GM12878 (cell line): ENCODE measurements around the gene TCOF1. TPM values are rescaled to one million over a fixed set of nuclear protein-coding genes. Genes with fewer than 3 reads are reported as not detected.

Experiments used
- ATAC-seq: fragments of 200-7000 bp; cut with Tn5 transposase; 3 replicates; pipeline ENCODE4 v1.9.1; 2020; ENCODE audit warnings: mild to moderate bottlenecking, moderate library complexity
- BruUV-seq: library from RNA; stranded (reverse); fragments of 400-500 nt; replicated peaks from 2 replicates; lab custom pipeline; 2021; lab: Mats Ljungman, UMichigan
- CTCF ChIA-PET: fragments of 300-600 bp; sonication (Branson Sonifier 250); formaldehyde crosslinking; extraction: SDS; loops from one replicate; lab custom pipeline; 2021; ENCODE audit warnings: inconsistent platforms; lab: Yijun Ruan, JAX
- POLR2A ChIA-PET: fragments of 350-600 bp; formaldehyde crosslinking; extraction: SDS; loops from one replicate; lab custom pipeline; 2021; ENCODE audit warnings: inconsistent platforms; lab: Charles Lee
- RAD21 ChIA-PET: fragments of 300-600 bp; sonication (Branson Sonifier 250); formaldehyde crosslinking; loops from one replicate; lab custom pipeline; 2023; ENCODE audit warnings: antibody characterized with exemption; ENCODE audit not compliant: unreplicated experiment; lab: Charles Lee
- SMC1A ChIA-PET: fragments of 300-600 bp; sonication (Branson Sonifier 250); formaldehyde crosslinking; loops from one replicate; lab custom pipeline; 2023; ENCODE audit not compliant: unreplicated experiment, uncharacterized antibody; lab: Charles Lee
- DNase-seq: peaks from one replicate; pipeline ENCODE4 v3.0.0-alpha.2; 2011; ENCODE audit warnings: low read depth, low spot score
- FAIRE-seq: peaks from 3 replicates; lab custom pipeline; 2011; peaks lifted over from hg19 to GRCh38; lab: Jason Lieb, UNC
- H2AFZ ChIP-seq: 2 replicates; pipeline ENCODE4 v1.6.0; 2011; ENCODE audit warnings: low read depth, low read length, control low read depth; ENCODE audit not compliant: control insufficient read depth
- H3K27ac ChIP-seq: 2 replicates; pipeline ENCODE4 v1.5.1; 2011; ENCODE audit warnings: control low read depth; ENCODE audit not compliant: control insufficient read depth, insufficient read depth
- H3K27me3 ChIP-seq, 2 experiments: replicated peaks in 1 of 2; 2 replicates each; pipeline versions ENCODE4 v1.6.0 to v1.6.1; 2011; ENCODE audit warnings: low read length in 1 of 2; ENCODE audit not compliant: control insufficient read depth in 2 of 2, insufficient read depth in 2 of 2
- H3K36me3 ChIP-seq, 2 experiments: 2 replicates each; pipeline ENCODE4 v1.5.1; 2011; ENCODE audit warnings: low read length in 1 of 2; ENCODE audit not compliant: control insufficient read depth in 2 of 2, insufficient read depth in 2 of 2
- H3K4me1 ChIP-seq: 2 replicates; pipeline ENCODE4 v1.6.1; 2011; ENCODE audit warnings: mild to moderate bottlenecking, low read length, moderate library complexity, mixed read lengths; ENCODE audit not compliant: control insufficient read depth, insufficient read depth
- H3K4me2 ChIP-seq: 2 replicates; pipeline ENCODE4 v1.6.0; 2011; ENCODE audit warnings: control low read depth; ENCODE audit not compliant: control insufficient read depth, insufficient read depth
- H3K4me3 ChIP-seq: fragments of 200-600 bp; sonication (generic); 2 replicates; pipeline ENCODE4 v1.5.1; 2016
- H3K79me2 ChIP-seq: 2 replicates; pipeline ENCODE4 v1.6.0; 2011; ENCODE audit warnings: low read length; ENCODE audit not compliant: control insufficient read depth, insufficient read depth
- H3K9ac ChIP-seq: 2 replicates; pipeline ENCODE4 v1.8.0; 2011; ENCODE audit warnings: low read length, control low read depth, mixed read lengths; ENCODE audit not compliant: control insufficient read depth, insufficient read depth
- H3K9me3 ChIP-seq: replicated peaks from 3 replicates; pipeline ENCODE4 v1.5.1; 2011; ENCODE audit warnings: mild to moderate bottlenecking, low read length; ENCODE audit not compliant: control insufficient read depth, insufficient read depth
- H4K20me1 ChIP-seq: 2 replicates; pipeline ENCODE4 v1.6.0; 2011; ENCODE audit not compliant: control insufficient read depth, insufficient read depth
- ASH2L ChIP-seq: fragments of 300-600, 200-600 bp; sonication (generic); IDR thresholded peaks from 2 replicates; pipeline ENCODE4 v1.6.1; 2017; ENCODE audit warnings: low read depth, mild to moderate bottlenecking, borderline replicate concordance
- EP300 ChIP-seq, 2 experiments: fragments of 150-350 bp in 1 of 2; IDR thresholded peaks; 2 replicates each; pipeline ENCODE4 v1.6.1; 2011 to 2012; ENCODE audit warnings: low read depth in 2 of 2, low read length in 2 of 2, borderline replicate concordance in 1 of 2, improper control_type of control experiment in 1 of 2, inconsistent platforms in 1 of 2; ENCODE audit not compliant: control insufficient read depth in 1 of 2
- MAX ChIP-seq: IDR thresholded peaks from 2 replicates; pipeline ENCODE4 v1.6.1; 2012; ENCODE audit warnings: low read depth, low read length, improper control_type of control experiment
- NFYB ChIP-seq: IDR thresholded peaks from 2 replicates; pipeline ENCODE4 v1.6.1; 2011; ENCODE audit warnings: low read depth, mild to moderate bottlenecking, low read length, improper control_type of control experiment, moderate library complexity; ENCODE audit not compliant: insufficient read depth
- RBBP5 ChIP-seq: fragments of 200-600 bp; sonication (generic); conservative IDR thresholded peaks from 2 replicates; pipeline ENCODE4 v1.6.1; 2016
- RCOR1 ChIP-seq: conservative IDR thresholded peaks from 2 replicates; pipeline ENCODE4 v1.6.1; 2012; ENCODE audit warnings: low read depth, low read length, improper control_type of control experiment
- SIN3A ChIP-seq: IDR thresholded peaks from 2 replicates; pipeline ENCODE4 v1.6.1; 2012; ENCODE audit warnings: low read depth, low read length, improper control_type of control experiment
- SMC3 ChIP-seq: IDR thresholded peaks from 2 replicates; pipeline ENCODE4 v1.6.1; 2011; ENCODE audit warnings: low read length, improper control_type of control experiment, borderline replicate concordance
- TCF3 ChIP-seq: IDR thresholded peaks from 2 replicates; pipeline ENCODE4 v1.6.1; 2012; ENCODE audit warnings: low read depth, mild to moderate bottlenecking, low read length, borderline replicate concordance; ENCODE audit not compliant: insufficient read depth
- WRNIP1 ChIP-seq: IDR thresholded peaks from 2 replicates; pipeline ENCODE4 v1.6.1; 2011; ENCODE audit warnings: low read depth, low read length, improper control_type of control experiment, borderline replicate concordance
- ZNF687 ChIP-seq: fragments of 450-650 bp; IDR thresholded peaks from 2 replicates; pipeline ENCODE4 v1.6.1; 2017; ENCODE audit warnings: mild to moderate bottlenecking, moderate library complexity
- whole genome bisulfite sequencing: methylation state at CpG from one replicate; pipeline ENCODE4 v1.1.6; 2016; ENCODE audit warnings: low lambda C conversion rate; ENCODE audit not compliant: insufficient replicate concordance, insufficient coverage; ENCODE audit errors: missing lambda C conversion rate; 5-methylcytosine and 5-hydroxymethylcytosine counted together
- in situ Hi-C: fragments of 300-500 bp; cut with MboI; formaldehyde crosslinking; loops from 9 replicates; pipeline ENCODE4 v1.14.3; 2018; ENCODE audit warnings: mixed read lengths
- intact Hi-C: fragments of 100-400 bp; cut with micrococcal nuclease; formaldehyde crosslinking; loops from one replicate; pipeline ENCODE4 v1.14.2; 2022; ENCODE audit not compliant: unreplicated experiment
- polyA plus RNA-seq, 11 experiments: library from polyadenylated mRNA; depleted of rRNA in 4 of 11; unstranded in 6 of 11; stranded (reverse) in 5 of 11; fragments of >200 nt; fragmentation: Nextera tagmentation in 4 of 11; fragmentation: Illumina TruSeq in 1 of 11; extraction: Ambion mirVana in 4 of 11; extraction: Trizol in 1 of 11; gene quantifications; 1 replicate in 1 of 11; 2 replicates in 10 of 11; pipeline versions ENCODE4 v1.2.1 to v1.2.3, GENCODE V29; 2011 to 2016; ENCODE audit warnings: inconsistent platforms in 2 of 11, missing spikeins in 2 of 11, low read depth in 1 of 11
- total RNA-seq, 4 experiments: library from RNA; depleted of rRNA in 3 of 4; stranded (reverse); fragments of >200 nt in 3 of 4; fragmentation: Illumina TruSeq in 1 of 4; extraction: Trizol in 1 of 4; gene quantifications; 2 replicates each; pipeline versions ENCODE4 v1.2.1 to v1.2.3, GENCODE V29; 2013 to 2021

TCOF1 gene
- total and polyA plus RNA-seq, 10 of the 15 experiments (the other 5 are each of a cell fraction or from before 2014, with no cell fraction given) = 8.7 to 83.9 (median 38.9) TPM

GRCh38 chr5:150333400-150333799 is 24.1 kb upstream of the TCOF1 start:
- no peaks in the 10 kb centered on the region; a peak in 1 of 4 replicates for H3K27me3 ChIP-seq
- in situ Hi-C loops = no loop called here
- no peak overlapping the region for H3K27ac ChIP-seq
- no TSS peak for BruUV-seq
- no peak overlapping the region for H3K4me3 ChIP-seq
- DNase-seq (no peak), ATAC-seq (no peak)
- CTCF ChIA-PET = no interaction called here
- no peak overlapping the region for H3K4me2 ChIP-seq
- H2AFZ ChIP-seq = no peak overlapping the region
- 38% methylated on average over 5 of the region's 5 CpGs for WGBS
- TF ChIP-seq WRNIP1 = no peak
- TF ChIP-seq, all 136 proteins: peak for 0
- Histone ChIP-seq H3K36me3 (no peaks in the 10 kb centered on the region), H3K9me3 (no peaks in the 10 kb centered on the region), H4K20me1 (no peaks in the 10 kb centered on the region), H3K4me1 (no peaks in the 10 kb centered on the region), H3K9ac (no peak overlapping the region), H3K79me2 (no peaks in the 10 kb centered on the region)
- POLR2A ChIA-PET = no interaction called here
- RAD21 ChIA-PET = no interaction called here
- SMC1A ChIA-PET = interaction anchor here (1.2 to 1.3 kb wide), 2 partner anchors 9 to 14 kb away, joined by 3 to 4 read pairs; no protein-coding TSS in a partner anchor
- intact Hi-C loops = no loop called here
- FAIRE-seq = no peak

- H3K9ac ChIP-seq = no peak overlapping the region
- TF ChIP-seq ASH2L = no peak
- no peak for TF ChIP-seq SMC3
- no peak for TF ChIP-seq MAX
- TF ChIP-seq NFYB = no peak
- no peak for TF ChIP-seq SIN3A
- no peak for TF ChIP-seq ZNF687
- TF ChIP-seq RBBP5 = no peak
- TF ChIP-seq EP300 (IDR thresholded peaks at IDR 0.05; ENCODE audit: borderline replicate concordance in 1 of 2, control insufficient read depth in 1 of 2, low read depth in 2 of 2, low read length in 2 of 2) = no peak
- no peak for TF ChIP-seq TCF3
- TF ChIP-seq RCOR1 = no peak
- TF ChIP-seq, all 136 proteins: peak for 0
- Histone ChIP-seq H3K27me3 (no peaks in the 10 kb centered on the region), H4K20me1 (no peaks in the 10 kb centered on the region), H3K36me3 (no peaks in the 10 kb centered on the region), H3K4me3 (no peak overlapping the region), H3K9me3 (no peaks in the 10 kb centered on the region), H3K4me1 (no peaks in the 10 kb centered on the region; the same call in 1 of the 2 replicates), H3K4me2 (no peak overlapping the region), H2AFZ (no peak overlapping the region), H3K79me2 (no peaks in the 10 kb centered on the region), H3K27ac (no peak overlapping the region)
- ATAC-seq (no peak), DNase-seq (no peak), FAIRE-seq (no peak)
- SMC1A ChIA-PET = interaction anchor here (0.7 kb wide), 1 partner anchor 15 kb away, joined by 3 read pairs; no protein-coding TSS in a partner anchor
- in situ Hi-C loops (no loop called here), intact Hi-C loops (no loop called here)
- POLR2A ChIA-PET = interaction anchor here (1.3 kb wide), 1 partner anchor 16 kb away, joined by 3 read pairs; no protein-coding TSS in a partner anchor
- RAD21 ChIA-PET = no interaction called here
- WGBS = 32% methylated on average over 4 of the region's 4 CpGs
- CTCF ChIA-PET = interaction anchor here (1.6 to 2.0 kb wide), 2 partner anchors 14 to 117 kb away, joined by 3 to 7 read pairs; no protein-coding TSS in a partner anchor
- no TSS peak for BruUV-seq
Measured at GRCh38 chr5:150335778-150336177, 21.7 kb upstream of the TCOF1 start.
